Activated CD8-positive, alpha-beta memory T cell treated with anti-CD3 and anti-CD28 coated beads, Interleukin-2, amount 50 U/mL, for 48 hours (primary cell): ENCODE data around the gene MIF4GD.
A peak's percentile ranks its signal among the peaks of the same experiment; 100 is the strongest.
"Not testable (repeated sequence)": the region's sequence is repeated elsewhere in the genome, so short reads cannot be mapped to it uniquely, and the experiment has no call there.

Experiments
- DNase-seq: peaks from one replicate; pipeline ENCODE4 v3.0.0-alpha.2; 2020

MIF4GD gene

DNA sequence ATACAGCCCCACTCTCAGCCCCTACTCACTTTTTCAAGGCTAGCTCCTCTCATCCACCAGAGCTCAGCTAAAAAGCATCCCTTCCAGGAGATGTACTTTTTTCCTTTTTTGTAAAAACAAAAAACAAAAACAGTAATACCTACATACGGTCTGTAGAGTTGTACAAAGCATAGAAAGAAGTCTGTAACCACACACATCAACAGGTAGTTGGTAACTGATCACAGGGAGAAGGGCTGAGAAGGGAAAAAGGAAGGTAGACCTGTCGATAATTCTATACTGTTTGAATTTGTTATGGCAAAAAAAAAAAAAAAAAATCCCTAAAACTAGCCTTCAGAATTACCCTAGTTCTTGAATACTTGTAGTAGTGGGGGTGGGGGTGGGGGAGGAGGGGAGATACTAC is 17.3 kb upstream of the MIF4GD start:
- DNase-seq = no peak

DNA sequence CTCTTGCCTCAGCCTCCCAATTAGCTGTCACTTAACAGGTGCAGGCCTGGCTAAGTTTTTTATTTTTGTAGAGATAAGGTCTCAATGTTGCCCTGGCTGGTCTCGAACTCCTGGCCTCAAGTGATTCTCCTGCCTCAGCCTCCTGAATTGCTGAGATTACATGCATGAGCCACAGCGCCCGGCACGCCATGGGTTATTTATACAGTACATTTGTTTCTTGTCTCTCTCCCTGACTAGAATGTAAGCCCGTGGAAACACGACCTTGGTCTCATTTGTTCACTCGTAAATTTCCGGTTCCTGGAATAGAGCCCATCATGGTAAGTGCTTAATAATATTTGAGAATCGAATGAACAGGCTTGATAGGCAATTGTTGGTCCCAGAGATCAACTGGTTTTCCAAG is 16.2 kb upstream of the MIF4GD start:
- DNase-seq = no peak

DNA sequence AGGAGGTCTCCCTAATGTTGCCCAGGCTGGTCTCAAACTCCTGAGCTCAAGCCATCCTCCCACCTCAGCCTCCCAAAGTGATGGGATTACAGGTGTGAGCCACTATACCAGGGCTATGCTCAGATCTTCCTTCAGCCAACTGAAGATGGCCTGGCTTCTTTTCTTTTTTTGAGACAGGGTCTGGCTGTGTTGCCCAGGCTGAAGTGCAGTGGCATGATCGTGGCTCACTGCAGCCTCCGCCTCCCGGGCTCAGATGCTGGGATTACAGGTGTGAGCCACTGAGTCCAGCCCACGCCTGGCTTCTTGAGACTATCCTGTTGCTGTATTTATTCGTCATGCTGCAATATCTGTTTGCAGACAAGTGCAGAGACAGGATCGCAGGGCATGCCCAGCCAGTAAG is 14.1 kb upstream of the MIF4GD start:
- DNase-seq = no peak

DNA sequence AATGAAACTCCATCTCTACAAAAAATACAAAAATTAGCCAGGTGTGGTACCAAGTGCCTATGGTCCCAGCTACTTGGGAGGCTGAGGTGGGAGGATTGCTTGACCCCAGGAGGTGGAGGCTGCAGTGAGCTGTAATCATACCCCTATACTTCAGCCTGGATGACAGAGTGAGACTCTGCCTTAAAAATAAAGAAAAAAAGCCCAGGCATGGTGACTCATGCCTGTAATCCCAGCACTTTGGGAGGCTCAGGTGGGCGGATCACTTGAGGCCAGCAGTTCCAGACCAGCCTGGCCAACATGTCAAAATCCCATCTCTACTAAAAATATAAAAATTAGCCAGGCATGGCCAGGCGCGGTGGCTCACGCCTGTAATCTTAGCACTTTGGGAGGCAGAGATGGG is 9.2 kb upstream of the MIF4GD start:
- not testable (repeated sequence) for DNase-seq

DNA sequence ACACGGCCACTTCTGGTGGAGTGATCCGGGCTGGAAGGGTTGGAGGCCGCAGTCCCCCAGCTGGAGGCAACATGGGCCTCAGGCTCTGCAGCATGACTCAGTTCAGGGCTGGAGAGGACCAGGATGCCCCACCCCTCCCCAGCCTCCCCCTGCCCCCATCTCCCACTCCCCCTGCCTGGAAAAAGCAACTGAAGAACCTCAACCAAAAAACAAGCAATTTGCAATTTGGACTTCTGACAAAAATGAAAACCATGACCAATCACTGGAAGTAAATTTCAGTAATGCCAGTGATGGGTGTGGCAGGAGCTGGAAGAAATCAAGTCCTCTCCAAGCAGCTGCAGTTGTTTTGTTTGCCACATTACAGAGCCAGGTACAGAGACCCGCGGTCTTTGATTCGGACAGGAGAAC is 6.6 kb upstream of the MIF4GD start:
- no peak for DNase-seq

DNA sequence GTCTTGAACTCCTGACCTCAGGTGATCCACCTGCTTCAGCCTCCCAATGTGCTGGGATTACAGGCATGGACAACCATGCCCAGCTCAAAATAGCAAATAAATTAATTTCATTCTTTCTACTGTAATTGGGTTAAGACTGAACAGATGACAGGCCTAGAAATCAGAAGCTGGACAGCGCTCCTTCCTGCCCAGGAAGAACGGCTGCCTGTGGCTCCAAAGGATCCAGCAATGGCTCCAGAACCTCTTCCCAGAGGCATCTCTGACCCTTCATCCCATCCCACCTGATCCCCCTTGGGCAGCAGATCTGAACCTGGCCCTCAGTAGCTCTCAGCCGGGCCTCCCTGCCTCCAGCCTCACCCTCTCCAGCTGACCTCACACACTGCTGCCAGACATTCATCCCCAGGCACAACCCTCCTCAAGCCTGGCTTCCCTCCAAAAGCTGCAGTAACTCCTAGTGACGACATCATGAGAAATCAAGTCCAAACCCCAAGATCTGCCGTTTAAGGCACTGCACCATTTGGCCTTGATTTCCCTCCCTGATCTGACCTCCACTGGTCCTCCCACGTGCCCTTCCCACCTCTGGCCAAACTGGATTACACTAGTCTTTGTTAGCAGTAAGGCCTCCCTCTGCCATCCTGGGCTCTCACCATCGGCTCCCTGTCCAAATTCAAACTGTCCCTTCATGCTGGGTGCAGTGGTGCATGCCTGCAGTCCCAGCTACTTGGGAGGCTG is 3.1 kb upstream of the MIF4GD start:
- no peak for DNase-seq

DNA sequence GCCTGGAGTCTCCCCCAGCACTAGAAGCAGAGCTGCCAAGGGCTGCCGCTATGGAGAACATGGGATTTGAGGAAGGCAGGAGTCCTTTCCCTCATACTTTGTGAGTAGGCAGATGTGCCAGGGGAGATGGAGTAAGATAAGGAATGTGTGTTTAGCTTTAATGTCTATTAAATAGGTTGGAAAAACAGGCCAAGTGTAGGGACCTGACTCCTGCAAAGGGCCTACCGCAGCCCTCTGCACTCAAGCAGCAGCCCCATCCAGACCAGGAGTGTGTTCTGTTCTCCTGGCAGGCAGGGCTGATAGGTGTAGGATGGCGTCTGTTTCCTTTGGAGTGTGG is 1.8 kb upstream of the MIF4GD start:
- no peak for DNase-seq

DNA sequence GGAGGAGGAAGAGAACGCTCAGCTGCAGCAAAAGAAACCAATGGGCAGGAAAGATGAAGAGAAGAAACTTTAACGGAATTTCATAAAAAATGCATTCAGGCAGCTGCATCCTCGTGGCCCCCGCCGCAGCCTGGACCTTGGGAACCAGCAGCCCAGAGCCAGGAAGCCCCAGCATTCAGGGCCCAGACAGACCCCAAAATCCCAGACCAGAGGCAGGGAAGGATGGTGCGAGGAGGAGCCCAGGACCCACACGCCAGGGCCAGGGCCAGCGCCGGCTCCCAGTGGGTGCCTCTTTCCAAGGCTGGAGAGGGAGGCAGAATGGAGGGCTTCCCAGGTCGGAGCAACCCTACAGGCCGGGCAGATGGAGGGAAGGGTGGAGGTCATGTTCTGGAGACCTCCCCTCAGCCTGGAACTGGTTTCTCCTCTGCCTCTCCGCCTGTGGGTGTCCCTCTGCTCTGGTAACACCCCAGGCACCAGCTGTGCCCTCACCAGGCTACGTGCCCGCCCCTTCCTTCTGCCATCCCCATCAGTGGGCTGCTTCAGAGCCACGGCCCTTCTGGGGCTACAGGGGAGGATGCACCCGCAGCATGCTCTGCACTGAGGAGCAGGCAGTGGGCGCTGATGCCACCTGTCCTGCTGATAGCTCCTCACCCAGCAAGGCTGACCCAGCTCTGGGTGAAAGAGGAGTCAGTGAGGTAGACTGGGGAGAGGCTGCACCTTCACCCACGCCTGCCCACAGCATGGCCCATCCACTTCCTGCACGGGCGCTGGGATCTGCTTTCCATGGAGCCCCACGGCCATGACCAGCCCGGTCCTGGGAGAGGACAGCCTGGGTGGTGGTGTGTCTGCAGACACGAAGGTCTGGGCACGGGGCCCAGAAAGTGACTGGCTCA is 1.2 kb upstream of the MIF4GD start:
- peak; percentile 70 for DNase-seq

DNA sequence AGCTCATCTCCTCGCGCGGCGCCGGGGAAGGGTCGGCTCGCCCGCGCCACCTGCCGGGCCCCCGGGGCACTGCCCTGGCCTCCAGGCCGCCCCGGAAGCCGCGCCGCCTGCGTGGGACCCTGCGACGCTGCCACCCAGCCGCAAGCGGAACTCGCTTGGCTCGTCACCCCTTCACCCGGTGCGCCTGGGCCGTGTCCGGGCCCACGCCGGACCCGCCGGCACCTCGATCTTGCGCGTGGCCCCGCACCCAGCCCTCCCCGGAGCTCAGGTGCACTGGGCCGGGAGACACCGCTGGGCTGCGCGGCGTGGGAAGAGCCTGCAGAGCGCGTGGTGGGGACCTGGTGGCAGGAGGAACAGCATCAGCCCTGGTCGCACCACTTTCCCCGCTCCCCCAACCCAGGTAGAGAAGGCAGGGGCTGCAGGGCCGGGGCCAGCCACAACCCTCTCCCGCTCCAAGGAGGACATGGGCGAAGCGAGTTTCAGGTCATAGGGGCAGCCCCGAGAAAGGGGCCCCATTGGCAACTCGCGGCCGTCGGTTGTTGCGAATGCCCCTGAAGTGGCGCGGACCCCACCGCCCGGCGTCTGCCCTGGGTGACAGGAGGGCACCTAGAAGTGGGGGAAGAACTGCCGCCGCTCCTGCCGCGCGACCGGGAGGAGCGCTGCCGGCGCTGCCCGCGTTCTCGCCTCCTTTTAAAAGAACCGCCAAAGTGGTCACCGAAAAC is 363 bp upstream of the MIF4GD start:
- peak; percentile 96 for DNase-seq

DNA sequence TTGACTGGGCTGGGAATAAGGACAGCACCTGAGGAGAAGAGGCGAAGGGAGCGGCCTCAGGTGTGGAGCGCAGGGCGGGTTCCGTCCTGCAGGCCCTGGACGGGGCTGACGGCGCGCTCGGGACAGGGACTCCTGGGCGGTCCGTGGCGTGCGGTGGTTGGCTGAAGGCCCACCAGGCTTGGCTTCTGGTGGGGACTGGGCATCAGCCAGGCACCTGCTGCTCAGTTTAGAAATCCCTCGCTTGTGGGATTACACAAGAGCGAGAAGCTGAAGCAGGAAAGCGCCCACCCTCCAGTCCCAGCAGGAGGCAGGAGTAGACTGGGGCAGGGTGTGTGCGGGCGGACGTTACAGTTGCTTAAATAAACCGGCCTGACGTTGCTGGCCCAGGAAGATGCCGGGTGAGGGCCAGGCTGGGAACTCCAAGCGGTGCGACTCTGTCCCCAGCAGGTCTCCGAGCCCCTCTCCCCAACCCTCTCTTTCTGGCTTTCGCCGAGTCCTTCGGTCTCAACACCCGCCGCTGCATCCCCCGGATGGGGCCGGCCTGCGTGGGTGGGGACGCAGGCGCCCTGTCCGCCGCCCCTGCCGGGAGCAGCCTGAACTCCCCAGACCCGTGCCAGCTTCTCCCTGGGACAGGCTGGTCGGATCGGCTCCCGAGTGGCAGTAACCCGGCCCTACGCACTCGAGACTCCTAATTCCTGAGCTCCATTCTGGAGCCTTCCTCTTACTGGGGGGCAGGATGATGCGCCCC is 639 bp downstream of the MIF4GD start:
- peak; percentile 87 for DNase-seq

DNA sequence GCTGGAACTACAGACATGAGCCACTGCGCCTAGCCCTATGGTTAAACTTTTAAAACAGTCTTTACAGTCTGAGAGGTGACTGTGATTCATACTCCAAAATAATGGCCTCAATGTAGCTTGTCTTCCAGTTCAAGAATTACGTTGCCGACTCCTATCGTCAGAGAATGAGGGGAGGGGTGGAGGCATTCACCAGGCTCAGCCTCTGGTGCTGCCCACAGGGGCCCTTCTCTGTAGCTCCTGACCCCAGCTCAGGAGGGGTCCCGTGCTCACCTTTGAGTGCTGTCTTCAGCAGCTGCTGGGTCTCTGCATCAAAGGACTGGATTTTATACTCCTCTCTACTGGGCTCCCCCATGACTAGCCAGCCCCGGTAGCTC is 1.2 kb downstream of the MIF4GD start:
- DNase-seq = no peak

DNA sequence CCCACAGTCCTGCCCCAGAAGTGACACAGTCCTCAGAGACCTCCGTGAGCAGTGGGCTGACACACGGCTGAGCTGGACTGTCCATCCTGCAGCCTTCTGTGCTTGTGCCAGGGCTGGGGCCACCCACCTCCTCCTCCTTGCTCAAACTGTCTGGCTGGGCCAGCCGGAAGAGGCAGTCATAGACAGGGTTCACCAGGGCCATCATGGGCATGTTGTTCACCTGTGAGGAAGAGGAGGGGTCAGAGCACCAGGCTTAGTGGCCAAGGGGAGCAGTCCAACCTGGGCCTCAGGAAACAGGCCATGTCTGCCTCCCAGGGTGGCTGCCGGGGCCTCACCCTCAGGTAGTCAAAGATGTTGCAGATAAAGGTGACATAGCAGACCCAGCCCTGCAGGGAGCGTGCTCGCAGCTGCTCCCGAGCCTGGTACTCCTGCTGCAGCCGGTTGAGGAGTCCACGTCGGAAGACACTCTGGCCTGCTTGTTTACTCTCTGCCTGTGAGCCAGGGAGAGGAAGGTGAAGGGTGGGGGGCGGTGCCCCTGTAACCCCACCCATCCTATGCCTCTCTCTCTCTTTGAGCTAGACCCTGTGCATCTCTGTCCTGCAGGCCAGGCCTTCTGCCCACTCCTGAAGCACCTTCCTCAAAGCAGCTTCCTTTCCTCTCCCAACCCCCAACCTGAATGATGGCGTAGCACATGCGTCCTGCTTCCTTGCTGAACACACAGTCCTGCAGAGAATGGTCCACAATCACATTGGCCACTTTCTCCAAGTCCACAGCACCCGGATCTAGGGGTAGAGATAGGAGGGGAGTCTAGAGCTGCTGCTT is 3.4 kb downstream of the MIF4GD start:
- no peak for DNase-seq

DNA sequence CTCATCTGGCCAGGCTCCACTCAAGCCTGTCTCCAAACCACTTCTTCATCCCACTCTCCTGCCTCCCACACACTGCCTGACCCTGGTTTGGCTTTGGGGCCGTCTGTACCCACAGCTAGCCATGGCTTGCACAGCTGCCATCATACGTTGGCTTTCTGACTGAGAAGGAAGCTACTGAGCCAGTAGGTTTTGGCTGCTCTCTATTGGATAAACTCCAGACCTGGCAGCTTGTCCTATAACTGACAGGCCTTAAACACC is 3.9 kb downstream of the MIF4GD start:
- no peak for DNase-seq

DNA sequence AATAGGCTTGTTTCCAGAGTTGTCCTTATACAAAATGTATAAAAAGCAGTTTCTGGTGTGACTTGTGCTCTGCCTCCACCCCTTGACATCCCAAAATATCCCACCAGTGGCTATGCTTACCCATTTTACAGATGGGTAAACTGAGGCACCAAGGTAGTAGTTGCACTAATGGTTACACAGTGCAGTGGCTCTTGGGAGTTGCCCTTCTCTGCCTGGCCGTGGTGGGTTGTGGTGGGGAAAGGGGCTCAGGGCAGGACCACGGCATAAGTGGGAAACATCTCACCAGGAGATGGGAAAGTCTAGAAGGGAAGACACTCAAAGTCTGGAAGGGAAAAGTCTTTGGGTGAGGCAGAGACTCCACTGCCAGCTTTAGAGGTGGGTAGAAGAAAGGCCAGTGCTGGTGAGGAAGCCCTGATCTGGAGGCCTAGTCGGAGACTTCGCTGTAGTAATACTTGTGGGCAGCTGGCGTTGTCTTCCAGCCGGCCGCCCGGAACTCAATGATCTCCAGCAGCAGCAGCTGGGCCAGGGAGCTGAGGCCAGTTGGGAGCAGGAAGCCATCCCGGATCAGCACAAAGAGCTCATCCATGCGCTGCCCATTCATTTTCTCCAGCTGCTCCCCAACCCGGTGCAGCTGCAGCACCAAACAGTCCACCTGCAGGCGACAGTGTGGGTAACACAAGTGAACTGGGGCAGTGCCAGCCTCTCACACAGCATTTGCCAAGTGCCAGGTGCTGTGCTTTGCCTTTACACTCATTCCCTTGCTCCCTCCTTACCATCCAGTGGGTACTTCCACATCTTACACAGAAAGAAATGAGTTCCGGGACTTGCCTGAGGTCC is 4.5 kb downstream of the MIF4GD start:
- DNase-seq = no peak

DNA sequence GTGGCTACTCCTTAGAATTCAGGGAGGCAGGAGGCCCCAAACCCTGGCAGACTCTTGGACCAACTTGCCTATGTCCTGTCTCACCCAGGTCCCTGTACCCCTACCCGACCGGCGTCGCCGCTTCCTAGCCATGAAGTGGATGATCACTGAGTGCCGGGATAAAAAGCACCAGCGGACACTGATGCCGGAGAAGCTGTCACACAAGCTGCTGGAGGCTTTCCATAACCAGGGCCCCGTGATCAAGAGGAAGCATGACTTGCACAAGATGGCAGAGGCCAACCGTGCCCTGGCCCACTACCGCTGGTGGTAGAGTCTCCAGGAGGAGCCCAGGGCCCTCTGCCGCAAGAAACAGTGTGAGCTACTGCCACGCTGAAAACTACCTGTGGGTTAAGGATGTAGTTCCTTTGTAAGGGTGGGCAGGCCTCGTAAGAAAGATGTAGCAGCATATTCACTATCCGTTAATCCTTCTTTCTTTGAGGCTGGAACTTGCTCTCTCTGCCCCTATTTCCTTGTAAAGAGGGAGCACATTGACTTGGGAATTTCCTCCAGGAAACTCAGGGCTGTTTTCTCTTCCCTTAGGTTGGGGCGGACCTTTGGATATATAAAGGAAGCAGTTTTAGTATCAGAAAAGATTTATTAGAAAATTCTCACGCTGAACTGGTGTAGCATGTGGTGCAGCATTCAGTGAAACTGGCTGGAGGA is 5.3 kb downstream of the MIF4GD start:
- no peak for DNase-seq

DNA sequence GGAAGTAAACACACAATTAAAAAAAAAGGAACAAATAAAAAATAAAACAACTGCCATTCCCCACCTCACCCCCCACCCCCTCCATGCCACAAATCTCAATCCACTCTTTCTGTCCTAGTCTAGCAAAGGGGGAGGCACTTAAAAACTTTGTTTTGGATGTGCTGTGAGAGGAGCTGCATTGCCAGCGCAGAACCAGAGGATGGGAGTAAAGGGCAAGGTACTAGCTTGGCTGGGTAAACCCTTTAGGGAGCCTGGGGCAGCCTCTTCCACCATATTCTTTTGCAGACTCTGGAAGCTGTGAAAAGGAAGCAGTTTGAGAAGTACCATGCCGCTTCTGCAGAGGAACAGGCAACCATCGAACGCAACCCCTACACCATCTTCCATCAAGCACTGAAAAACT is 8.0 kb downstream of the MIF4GD start:
- DNase-seq = no peak

DNA sequence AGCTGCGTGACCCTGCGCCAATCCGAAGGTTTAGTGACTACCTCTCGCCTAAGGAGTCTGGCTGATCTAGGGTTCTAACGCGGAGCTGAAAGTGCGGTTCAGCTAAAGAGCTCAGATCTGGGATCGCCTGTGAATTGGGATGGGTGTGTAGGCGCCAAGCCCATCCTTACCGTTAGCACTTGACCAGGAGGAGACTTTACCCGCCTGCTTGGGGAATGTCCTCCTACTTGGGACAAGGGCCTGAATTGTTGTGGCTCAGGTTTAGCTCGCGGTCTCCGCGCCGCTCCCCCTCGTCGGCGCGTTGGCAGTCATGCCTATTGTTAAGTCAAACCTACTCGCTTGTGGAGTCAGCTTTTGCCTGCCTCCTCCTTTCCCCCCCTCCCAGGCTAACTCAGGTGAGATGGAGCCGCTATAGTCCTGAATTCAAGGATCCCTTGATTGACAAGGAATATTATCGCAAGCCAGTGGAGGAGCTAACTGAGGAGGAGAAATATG is 8.9 kb downstream of the MIF4GD start:
- DNase-seq = no peak

DNA sequence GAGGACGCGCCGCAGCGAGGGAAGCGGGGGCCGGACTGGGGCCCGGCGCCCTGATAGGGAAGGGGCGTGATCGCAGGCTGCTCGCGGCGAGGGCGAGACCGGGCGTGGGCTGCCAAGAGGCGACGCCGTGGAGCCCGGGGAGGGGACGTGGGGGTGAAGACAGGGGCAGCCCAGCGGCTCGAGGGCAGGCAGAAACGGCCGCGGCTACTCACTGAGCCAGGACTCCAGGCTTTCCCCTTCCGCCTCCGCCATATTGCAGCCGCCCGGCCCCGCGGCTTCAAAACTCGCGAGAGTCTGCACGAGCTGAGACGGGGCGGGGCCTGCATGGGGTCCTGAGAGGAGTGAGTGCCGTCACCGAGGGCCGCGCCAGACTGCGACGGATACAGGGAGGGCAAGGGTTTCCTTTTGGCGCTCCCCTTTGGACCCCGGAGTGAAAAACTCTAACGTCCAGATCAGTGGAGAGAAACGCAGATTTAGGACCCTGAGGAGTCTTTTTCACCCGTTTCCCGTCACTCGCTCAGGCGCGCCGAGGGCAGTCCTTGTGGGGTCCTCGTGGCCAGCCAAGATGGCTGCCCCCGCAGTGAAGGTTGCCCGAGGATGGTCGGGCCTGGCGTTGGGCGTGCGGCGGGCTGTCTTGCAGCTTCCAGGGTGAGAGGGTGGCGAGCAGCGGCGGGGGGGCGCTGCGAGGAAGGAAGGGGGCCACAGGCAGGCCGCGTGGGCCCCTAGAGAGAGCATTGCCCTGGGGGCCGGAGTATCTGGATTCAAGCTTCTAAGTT is 9.5 kb downstream of the MIF4GD start, which contains the start of the genes GGA3 and MRPS7:
TSS of gene GGA3 (minus strand) at position 271 of the 776 bp plus-strand sequence. CDS start at position 252, 19 bp downstream.
TSS of gene MRPS7 (plus strand) at position 544 of the 776 bp plus-strand sequence. CDS start at position 566, 22 bp downstream.
- DNase-seq = peak; percentile 97

DNA sequence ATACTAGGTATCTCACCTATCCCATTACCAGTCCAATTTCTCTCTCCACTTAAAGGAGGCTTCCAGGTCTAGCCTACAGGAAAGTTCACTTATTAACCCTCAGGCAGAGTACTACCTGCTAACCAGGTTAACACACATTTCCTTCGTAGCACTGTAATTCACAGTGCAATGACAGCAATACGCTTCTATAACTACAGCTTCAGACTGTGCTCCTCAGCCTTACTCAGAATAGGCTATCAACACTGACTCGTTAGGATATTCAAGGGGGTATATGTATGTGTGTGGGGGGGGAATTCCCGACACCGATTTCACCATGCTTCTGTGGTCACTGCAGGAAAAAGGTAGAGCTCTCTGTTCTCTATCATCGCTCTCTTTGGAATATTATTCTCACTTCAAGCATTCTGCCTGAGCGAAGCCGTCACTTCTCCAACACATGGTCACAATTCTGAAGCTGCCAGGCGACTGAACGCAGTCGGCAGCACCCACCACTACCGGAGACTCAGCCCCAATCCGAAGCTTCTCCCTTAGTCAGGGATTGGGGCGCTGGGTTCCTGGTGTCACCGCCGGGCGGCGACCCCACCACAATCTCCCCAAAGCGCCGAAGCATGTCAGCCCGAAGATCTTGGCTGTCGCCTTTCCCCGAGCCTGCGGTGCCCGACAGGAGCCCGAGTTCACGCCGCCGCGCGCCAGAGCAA is 10.2 kb downstream of the MIF4GD start:
- no peak for DNase-seq
